Upper lobe of left lung (tissue), 4 donors: ENCODE measurements around the gene SUCLG1.

Experiments used
- CTCF ChIP-seq, 6 experiments: fragments of 450-650 bp in 4 of 6; fragments of 200-600 bp in 2 of 6; sonication (generic) in 2 of 6; IDR thresholded peaks; one replicate each; pipeline ENCODE4 v1.5.1; 2016 to 2019; ENCODE audit warnings: antibody characterized with exemption in 6 of 6
- EP300 ChIP-seq, 4 donors: sonication (generic); formaldehyde crosslinking; IDR thresholded peaks; one replicate each; pipeline ENCODE4 v1.5.1; 2017; ENCODE audit warnings: antibody characterized with exemption in 4 of 4, control low read depth in 2 of 4
- POLR2A ChIP-seq, 4 donors: fragments of 450-650 bp; IDR thresholded peaks; one replicate each; pipeline ENCODE4 v1.5.1; 2016 to 2017; ENCODE audit warnings: antibody characterized with exemption in 4 of 4, mild to moderate bottlenecking in 2 of 4
- POLR2AphosphoS5 ChIP-seq, 2 donors: sonication (generic); formaldehyde crosslinking; IDR thresholded peaks; one replicate each; pipeline ENCODE4 v1.5.1; 2017; ENCODE audit warnings: antibody characterized with exemption in 2 of 2

DNA sequence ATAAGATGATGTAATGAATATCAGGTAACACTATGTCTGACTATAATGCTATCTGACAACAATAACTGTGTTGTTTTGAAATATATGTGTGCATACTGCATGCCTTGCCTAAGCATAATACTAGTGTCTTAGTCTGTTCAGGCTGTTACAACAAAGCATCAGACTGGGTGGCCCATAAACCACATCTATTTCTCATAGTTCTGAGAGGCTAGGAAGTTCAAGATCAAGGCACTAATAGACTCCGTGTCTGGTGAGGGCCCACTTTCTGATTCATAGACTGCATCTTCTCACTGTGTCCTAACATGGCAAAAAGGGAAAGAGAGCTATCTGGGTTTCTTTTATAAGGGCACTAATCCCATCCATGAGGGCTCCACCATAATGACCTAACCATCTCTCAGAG is 80.1 kb downstream of the SUCLG1 start:
- TF ChIP-seq CTCF (IDR thresholded peaks at IDR 0.05) (no peak), POLR2AphosphoS5 (IDR thresholded peaks at IDR 0.05) (no peak), POLR2A (IDR thresholded peaks at IDR 0.05) (no peak), EP300 (IDR thresholded peaks at IDR 0.05) (no peak)
